Left ventricle myocardium inferior (tissue), 1 donor: ENCODE results near the gene CCL13. TPM values are rescaled to one million over a fixed set of nuclear protein-coding genes. Genes with fewer than 3 reads are reported as not detected.

Experiments used
- DNase-seq: peaks from one replicate; pipeline ENCODE4 v3.0.0-alpha.2; 2020
- H3K27ac ChIP-seq: fragments of 200-600 bp; replicated peaks from 2 replicates; pipeline ENCODE4 v1.8.0; 2021
- H3K27me3 ChIP-seq: fragments of 200-600 bp; 2 replicates; pipeline ENCODE4 v1.8.0; 2021; ENCODE audit warnings: low read depth
- H3K36me3 ChIP-seq: fragments of 200-600 bp; 2 replicates; pipeline ENCODE4 v1.8.0; 2021
- H3K4me1 ChIP-seq: fragments of 200-600 bp; 2 replicates; pipeline ENCODE4 v1.8.0; 2021
- H3K4me3 ChIP-seq: fragments of 200-600 bp; 2 replicates; pipeline ENCODE4 v1.8.0; 2021; ENCODE audit warnings: mild to moderate bottlenecking, moderate library complexity
- H3K9me3 ChIP-seq: fragments of 200-600 bp; replicated peaks from 2 replicates; pipeline ENCODE4 v1.8.0; 2021
- CTCF ChIP-seq: fragments of 200-600 bp; IDR thresholded peaks from 2 replicates; pipeline ENCODE4 v1.8.0; 2021; ENCODE audit warnings: antibody characterized with exemption, mild to moderate bottlenecking, borderline replicate concordance
- intact Hi-C: fragments of 100-400 bp; cut with micrococcal nuclease; formaldehyde crosslinking; loops from one replicate; pipeline ENCODE4 v1.11.0; 2022
- total RNA-seq: library from RNA; stranded (reverse); fragmentation: NEBNext Ultra II Directional; extraction: Animal tissue kit (Norgen Biotek cat#: 25700); gene quantifications from one replicate; pipeline ENCODE4 v1.2.1, GENCODE V29; 2021
- donor health status: DM: no; HTN: yes; CAD: no; lungs with severe emphysema.

The CCL13 gene
- total RNA-seq, 1 donor from 2014 or later: 0.74 TPM

- Histone ChIP-seq H3K27ac (no peak overlapping the region), H3K4me1 (peaks cover 8% of the 10 kb centered on the region), H3K9me3 (no peaks in the 10 kb centered on the region), H3K36me3 (no peaks in the 10 kb centered on the region), H3K4me3 (no peak overlapping the region), H3K27me3 (peaks cover 36% of the 10 kb centered on the region)
- DNase-seq: no peak
- intact Hi-C loops: loop anchor here (2.0 to 10.0 kb wide), 2 partner anchors 56 to 160 kb away; no protein-coding TSS in a partner anchor
- no peak for TF ChIP-seq CTCF
Observed at GRCh38 chr17:34360601-34361270, 4.5 kb downstream of the CCL13 start.

- DNase-seq: peak; percentile 89
- Histone ChIP-seq H3K27me3 (peaks cover 36% of the 10 kb centered on the region), H3K4me3 (no peak overlapping the region), H3K4me1 (peaks cover 8% of the 10 kb centered on the region), H3K9me3 (no peaks in the 10 kb centered on the region), H3K36me3 (no peaks in the 10 kb centered on the region), H3K27ac (no peak overlapping the region)
- intact Hi-C loops: loop anchor here (2.0 to 10.0 kb wide), 2 partner anchors 57 to 161 kb away; no protein-coding TSS in a partner anchor
- peak; percentile 100 for TF ChIP-seq CTCF
Observed at GRCh38 chr17:34361478-34362061, 5.3 kb downstream of the CCL13 start.

GRCh38 chr17:34363183-34363661, 6.9 kb downstream of the CCL13 start, which contains the start of gene CCL1:
CCL1 (minus strand) TSS chr17:34363233; CDS start chr17:34363161, 72 bp downstream.
- Histone ChIP-seq H3K9me3 (no peaks in the 10 kb centered on the region), H3K27me3 (peaks cover 44% of the 10 kb centered on the region), H3K4me3 (no peak within 1 kb of the TSS), H3K4me1 (peaks cover 8% of the 10 kb centered on the region), H3K36me3 (no peaks in the 10 kb centered on the region), H3K27ac (no peak within 1 kb of the TSS)
- TF ChIP-seq CTCF: no peak
- intact Hi-C loops: loop anchor here (10.0 kb wide), 1 partner anchor 58 kb away; no protein-coding TSS in a partner anchor
- DNase-seq: no peak

DNA sequence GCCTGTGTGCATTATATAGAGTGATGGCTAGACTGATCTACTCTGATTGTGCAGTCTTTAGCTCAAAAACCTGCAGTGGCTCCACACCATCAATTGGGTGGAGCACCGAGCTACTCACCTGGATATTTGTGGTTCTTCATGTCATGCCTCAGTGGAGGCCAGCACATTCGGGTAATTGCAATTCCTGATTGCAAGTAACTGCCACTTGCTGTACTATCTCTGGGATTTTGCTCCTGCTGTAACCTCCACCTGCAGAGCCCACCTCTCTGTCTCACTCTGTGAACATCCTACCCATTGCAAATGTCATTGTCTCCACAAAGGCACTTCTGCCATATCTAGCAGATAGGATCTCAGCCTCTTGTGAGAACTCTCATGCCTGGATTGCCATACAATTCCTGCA, 8.5 kb downstream of the CCL13 start:
- intact Hi-C loops: loop anchor here (10.0 kb wide), 1 partner anchor 60 kb away; no protein-coding TSS in a partner anchor
- H3K4me3 ChIP-seq: no peak overlapping the region
- H3K4me1 ChIP-seq: peaks cover 8% of the 10 kb centered on the region
- no peaks in the 10 kb centered on the region for H3K36me3 ChIP-seq
- no peak for TF ChIP-seq CTCF
- no peak overlapping the region for H3K27ac ChIP-seq
- H3K27me3 ChIP-seq: peaks cover 57% of the 10 kb centered on the region
- no peak for DNase-seq
- H3K9me3 ChIP-seq: no peaks in the 10 kb centered on the region

DNA sequence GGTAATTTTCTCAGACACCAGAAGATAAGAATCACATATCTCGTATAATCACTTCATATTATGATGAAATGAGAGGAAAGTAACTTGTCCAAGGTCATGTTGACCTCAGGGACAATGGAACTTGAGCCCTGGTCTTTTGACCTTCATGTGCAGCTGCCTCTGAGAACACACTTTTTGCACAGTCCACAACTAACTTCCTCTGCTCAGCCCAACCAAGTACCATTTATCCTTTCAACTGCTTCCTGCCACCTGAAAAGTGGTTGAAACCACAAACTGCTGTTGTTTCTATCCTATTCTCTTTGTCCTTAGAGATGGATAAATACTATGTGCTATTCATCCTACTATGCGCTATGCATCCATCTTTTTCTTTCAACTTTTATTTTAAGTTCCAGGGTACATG, 9.1 kb downstream of the CCL13 start:
- no peak for DNase-seq
- H3K4me1 ChIP-seq: peaks cover 8% of the 10 kb centered on the region
- H3K27ac ChIP-seq: no peak overlapping the region
- TF ChIP-seq CTCF: no peak
- intact Hi-C loops: loop anchor here (10.0 kb wide), 1 partner anchor 61 kb away; no protein-coding TSS in a partner anchor
- no peak overlapping the region for H3K4me3 ChIP-seq
- H3K9me3 ChIP-seq: no peaks in the 10 kb centered on the region
- no peaks in the 10 kb centered on the region for H3K36me3 ChIP-seq
- peaks cover 63% of the 10 kb centered on the region for H3K27me3 ChIP-seq
